GM18867 (cell line): Measurements from ENCODE around the gene NR1D1.
A peak's percentile ranks its signal among the peaks of the same experiment; 100 is the strongest.

Source experiments
- ATAC-seq: cut with Tn5 transposase; IDR thresholded peaks from one replicate; pipeline ENCODE4 v1.9.1; 2021; ENCODE audit warnings: mild to moderate bottlenecking, moderate library complexity; ENCODE audit not compliant: unreplicated experiment

NR1D1 gene

GRCh38 chr17:40111221-40112128, 11.1 kb upstream of the NR1D1 start:
- peak; percentile 51 for ATAC-seq

DNA sequence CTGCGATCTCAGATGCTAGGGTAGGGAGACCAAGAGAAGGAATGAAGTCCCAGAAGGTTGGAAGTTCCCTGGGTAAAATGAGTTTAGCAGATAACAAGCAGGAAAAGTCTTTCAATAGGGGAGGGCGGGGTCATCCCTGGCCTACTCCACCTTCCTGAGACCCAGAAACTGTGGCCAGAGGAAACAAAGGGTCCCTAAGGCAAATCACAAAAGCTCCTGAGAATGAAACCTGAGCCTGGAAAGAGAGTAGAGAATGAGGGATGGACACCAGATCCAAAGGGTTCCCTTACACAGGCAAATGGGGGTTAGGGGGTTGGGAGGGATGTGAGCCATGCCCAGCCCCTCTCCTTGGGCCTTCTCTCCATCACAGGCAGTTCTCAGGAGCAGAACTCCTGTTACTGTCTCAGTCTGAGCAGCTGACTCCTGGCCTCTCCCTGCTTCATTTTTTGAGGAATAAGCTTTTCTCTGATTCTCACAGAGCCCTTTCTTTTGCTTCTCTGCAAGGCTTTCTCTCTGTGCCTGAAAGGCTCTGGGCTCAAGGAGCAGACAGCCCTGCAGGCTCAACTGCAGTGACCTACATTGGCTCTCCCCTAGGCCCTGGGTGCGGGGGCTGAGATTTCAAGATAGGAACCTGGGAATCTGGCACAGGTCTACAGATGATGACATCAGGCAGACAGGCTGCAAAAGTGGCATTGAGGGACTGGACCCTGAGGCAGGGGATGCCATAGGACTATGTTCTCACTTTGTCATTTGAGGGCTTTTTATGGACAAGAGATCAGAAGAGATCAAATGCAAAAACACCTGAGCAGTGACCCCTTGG, 9.8 kb upstream of the NR1D1 start:
- ATAC-seq = no peak

GRCh38 chr17:40108970-40109824, 8.8 kb upstream of the NR1D1 start:
- no peak for ATAC-seq

GRCh38 chr17:40107522-40108174, 7.3 kb upstream of the NR1D1 start:
- no peak for ATAC-seq

- ATAC-seq = no peak
These were observed 6.6 kb upstream of the NR1D1 start for GRCh38 chr17:40106760-40107521.

GRCh38 chr17:40105861-40106759, 5.7 kb upstream of the NR1D1 start:
- ATAC-seq = no peak

DNA sequence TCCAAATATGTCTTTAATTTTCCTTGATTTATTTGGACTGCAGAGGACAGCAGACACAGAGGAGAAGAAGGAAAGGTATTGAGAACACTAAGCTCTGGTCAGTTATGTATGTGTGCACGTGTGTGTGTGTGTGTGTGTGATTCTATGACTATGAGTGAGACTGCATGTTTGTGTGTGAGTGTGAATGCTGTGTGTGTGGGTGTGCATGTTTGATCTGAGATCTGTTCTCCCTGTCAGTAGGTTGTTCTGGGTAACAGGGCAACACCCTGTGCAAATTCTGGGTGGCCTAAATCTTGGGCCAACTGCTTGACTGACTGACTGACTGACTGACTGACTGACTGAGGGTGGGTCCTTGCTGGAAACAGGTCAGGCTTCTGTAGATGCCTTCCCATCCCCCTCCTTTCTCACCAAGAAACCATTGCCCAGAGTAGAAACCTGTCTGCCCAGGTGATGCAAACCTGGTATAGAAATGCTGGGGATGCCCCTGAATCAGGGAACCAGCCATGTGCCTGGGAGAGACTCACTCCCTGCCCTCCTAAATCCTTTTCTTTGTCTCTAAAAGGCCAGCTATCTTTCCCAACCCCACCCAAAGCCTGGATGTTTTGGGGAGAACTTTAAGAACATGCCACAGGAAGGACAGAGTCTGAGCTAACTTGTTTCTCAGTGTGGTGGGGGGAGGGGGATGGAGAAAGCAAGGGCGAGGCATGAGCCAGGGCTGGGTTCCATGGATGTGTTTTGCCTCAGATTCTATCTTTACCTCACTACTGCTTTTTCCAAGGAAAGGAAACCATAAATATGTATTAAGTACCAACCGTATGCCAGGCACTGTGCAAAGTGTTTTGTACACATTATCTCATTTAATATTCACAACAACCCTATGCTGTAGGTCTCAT, 4.5 kb upstream of the NR1D1 start:
- ATAC-seq = no peak

DNA sequence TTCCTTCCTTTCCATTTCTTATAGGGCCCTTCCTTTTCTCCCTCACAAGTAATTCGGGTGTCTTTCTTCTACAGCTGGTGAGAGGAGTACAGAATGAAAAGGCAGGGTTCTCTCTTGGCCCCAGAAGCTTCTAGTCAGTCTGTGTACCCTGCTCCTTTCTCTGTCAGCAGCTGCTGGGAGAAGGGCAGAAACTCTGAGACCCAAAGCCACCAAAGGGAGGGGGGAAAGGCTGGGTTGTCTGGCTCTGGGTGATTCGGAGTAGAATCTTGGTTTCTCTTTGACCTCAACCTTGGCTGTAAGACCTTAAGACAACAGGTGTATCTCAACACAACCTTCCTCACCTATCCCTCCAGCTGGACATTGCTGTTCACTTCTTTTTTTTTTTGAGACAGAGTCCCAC, 3.3 kb upstream of the NR1D1 start:
- no peak for ATAC-seq

DNA sequence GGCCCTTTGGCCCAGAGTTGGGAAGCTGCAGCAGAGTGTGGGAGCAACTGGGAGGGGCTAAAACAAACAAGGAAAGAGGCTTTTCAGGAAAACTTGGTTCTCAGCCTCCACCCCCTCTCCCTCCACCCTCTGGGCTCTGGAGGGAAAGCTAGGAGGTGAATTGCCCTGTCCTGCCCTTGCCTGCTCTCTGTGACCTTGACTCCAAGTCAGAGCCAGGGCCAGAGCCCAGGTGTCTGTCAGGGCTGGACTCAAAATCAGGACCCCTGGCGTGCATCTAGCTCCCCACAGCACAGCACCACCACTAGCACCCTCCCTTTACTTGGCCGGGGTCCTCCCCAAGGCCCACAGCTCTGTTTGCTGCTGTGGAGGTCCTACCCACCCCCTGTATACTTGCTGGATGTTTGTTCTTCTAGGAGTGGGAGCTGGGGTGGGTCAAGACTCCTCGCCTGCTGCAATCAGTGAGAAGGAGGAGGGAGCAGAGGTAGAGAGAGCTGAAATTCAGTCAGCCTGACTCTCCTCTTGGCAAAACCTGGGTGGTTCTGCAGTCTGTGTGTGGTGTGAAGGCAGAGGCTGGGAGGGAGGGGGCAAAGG, 2.8 kb upstream of the NR1D1 start:
- no peak for ATAC-seq

GRCh38 chr17:40101367-40102210, 1.2 kb upstream of the NR1D1 start:
- ATAC-seq = no peak

DNA sequence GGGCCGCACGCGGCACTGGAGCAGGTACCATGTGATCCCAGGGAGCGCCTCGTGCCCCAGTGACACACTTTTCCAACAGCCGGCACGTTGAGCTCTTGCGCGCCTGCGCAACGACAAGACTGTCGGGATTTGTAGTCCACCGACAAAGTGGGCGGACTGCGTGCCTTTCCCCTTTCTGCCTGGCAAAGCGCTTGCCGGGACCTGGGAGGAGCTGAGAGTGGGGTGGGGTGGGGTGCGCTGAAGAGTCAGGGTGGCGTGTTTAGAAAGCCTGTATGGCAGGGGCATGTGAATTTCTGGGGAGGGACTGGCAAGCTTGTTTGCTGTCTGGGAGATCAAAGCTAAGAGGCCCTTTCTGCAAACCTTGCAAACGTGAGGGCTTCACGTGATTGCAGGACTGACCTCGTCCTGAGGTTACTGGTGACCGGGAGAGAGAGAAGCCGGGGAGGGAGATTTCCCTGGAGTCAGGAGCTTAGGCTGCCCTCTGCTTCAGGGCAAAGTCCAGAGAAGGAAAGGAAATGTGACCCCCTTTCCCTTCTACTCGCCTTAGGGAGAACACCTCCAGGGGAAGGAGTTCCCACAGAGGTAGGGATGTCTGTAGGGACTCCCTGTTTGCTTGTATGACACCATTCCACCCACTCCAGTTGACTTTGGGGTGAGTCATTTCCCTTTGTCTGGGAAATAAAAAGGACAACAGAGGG, 429 bp upstream of the NR1D1 start:
- peak; percentile 24 for ATAC-seq

DNA sequence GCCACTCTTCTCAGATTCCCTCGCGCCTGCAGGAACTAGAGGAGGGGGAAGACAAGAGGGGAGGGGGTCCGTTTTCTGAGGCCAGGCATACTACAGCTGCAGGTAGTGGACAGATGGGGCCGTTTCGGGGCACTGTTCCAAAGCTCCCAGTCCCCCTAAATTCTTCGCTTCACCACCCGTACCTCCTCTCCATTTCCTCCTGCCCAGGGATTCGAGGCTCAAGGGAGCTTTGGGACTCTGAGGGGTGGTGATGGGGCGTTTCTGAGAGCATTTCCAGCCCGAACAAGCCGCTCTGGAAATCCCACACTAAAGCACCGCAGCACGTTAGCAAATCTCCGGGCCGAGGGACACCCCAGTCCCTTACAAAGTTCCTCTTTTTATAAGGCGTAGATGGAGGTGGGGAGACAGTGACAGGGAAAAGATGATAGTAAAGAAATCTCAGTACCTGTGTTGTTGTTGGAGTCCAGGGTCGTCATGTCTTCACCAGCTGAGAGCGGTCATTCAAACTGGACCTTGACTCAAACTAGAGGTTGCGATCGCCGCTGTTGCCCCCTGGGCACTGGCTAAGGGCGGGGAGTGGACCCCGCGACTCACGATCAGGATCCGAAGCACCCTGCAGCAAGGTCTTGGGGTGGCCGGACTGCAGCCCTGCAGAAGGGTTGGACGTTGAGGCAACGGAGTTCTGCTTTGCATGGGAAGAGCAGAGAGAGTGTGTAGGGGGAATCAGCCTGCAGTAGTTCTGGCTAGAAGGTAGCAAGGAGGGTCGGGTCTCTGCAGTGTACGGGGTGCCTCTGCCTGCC, 570 bp downstream of the NR1D1 start:
- no peak for ATAC-seq

GRCh38 chr17:40098846-40099618, 1.4 kb downstream of the NR1D1 start:
- peak; percentile 73 for ATAC-seq
